ENCODE data around the gene EPS8. TPM values are rescaled to one million over a fixed set of nuclear protein-coding genes. Genes with fewer than 3 reads are reported as not detected.

Gene EPS8
- total RNA-seq, 1 experiment from 2014 or later: 7.5 TPM

DNA sequence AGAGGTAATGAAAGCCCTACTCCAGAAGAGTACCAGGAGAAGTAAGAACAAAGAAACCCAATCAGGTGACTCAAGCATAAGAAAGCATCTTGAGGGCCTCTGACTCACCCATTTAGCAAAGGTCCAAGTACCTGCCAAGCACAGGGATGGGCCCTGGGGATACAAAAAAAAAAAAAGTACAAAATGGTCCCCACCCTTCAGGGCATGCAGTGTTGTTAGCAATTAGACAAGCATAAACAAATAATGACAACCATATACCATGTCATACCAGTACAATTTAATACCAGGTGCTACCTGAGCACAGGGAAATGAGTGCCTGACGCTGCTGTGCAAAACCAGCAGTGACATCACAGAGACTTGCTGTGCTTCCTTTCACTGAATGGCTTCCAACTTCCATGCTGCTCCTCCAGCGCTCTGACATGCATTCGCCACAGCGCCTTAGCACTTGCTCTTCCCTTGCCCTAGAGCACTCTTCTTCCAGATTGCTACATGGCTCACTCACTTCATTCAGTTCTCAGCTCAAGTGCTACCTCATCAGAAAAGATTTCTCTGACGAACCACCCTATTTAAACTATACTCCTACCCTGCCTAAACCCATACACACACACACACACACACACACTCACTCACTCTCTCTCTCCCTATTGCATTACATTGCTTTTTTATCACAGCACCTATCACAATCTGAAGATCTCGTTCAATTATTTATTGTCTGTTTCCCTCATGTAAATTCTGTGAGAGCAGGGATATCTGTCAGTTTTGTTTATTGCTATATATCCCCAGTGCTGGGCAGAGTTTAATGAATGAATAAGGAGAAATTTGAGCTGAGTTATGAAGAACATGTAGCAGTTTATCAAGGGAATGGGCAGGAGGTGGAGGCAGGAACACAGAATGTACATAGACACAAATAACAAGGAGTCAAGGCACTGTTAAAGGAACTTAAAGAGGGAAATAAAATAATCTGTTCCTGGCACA, 12.9 kb upstream of the EPS8 start:
- CTCF ChIA-PET: interaction anchor here (2.6 kb wide), 1 partner anchor 217 kb away, joined by 9 read pairs; no protein-coding TSS in a partner anchor
- POLR2A ChIA-PET: no interaction called here
- H3K36me3 Mint-ChIP-seq: no peaks in the 10 kb centered on the region
- no peak for DNase-seq (ENCODE audit: low spot score)
- no peak overlapping the region for H3K4me3 Mint-ChIP-seq
- H3K4me1 Mint-ChIP-seq: peaks cover 7% of the 10 kb centered on the region
- ATAC-seq: no peak
- H3K27me3 Mint-ChIP-seq (ENCODE audit: low read depth): no peaks in the 10 kb centered on the region; the same call in 1 of the 2 replicates
- H3K9me3 Mint-ChIP-seq: 0 out of 2 replicates have a peak, but pooled peaks cover 3% of the 10 kb centered on the region
- H3K27ac Mint-ChIP-seq: no peak overlapping the region
- no peak for TF ChIP-seq NR2C2 (CRISPR knock-in tag; IDR thresholded peaks at IDR 0.05)
- no peak for TF ChIP-seq OVOL2 (CRISPR knock-in tag; IDR thresholded peaks at IDR 0.05; ENCODE audit: borderline replicate concordance)
- TF ChIP-seq, protein P1, sequence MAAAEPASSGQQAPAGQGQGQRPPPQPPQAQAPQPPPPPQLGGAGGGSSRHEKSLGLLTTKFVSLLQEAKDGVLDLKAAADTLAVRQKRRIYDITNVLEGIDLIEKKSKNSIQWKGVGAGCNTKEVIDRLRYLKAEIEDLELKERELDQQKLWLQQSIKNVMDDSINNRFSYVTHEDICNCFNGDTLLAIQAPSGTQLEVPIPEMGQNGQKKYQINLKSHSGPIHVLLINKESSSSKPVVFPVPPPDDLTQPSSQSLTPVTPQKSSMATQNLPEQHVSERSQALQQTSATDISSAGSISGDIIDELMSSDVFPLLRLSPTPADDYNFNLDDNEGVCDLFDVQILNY (CRISPR knock-in tag; IDR thresholded peaks at IDR 0.05): no peak
- TF ChIP-seq SMAD4 (CRISPR knock-in tag; IDR thresholded peaks at IDR 0.05): no peak
- no peak for TF ChIP-seq CBFB (CRISPR knock-in tag; IDR thresholded peaks at IDR 0.05; ENCODE audit: low read depth)
- no peak for TF ChIP-seq USF1 (CRISPR knock-in tag; IDR thresholded peaks at IDR 0.05)
- TF ChIP-seq FOXJ3 (CRISPR knock-in tag; IDR thresholded peaks at IDR 0.05; ENCODE audit: borderline replicate concordance): no peak
- TF ChIP-seq FOXK1 (CRISPR knock-in tag; IDR thresholded peaks at IDR 0.05): no peak
- no peak for TF ChIP-seq ESRRA (CRISPR knock-in tag; IDR thresholded peaks at IDR 0.05; ENCODE audit: borderline replicate concordance)
- TF ChIP-seq ZNF232 (CRISPR knock-in tag; IDR thresholded peaks at IDR 0.05): no peak
- TF ChIP-seq AR (CRISPR knock-in tag; IDR thresholded peaks at IDR 0.05): no peak
- TF ChIP-seq, protein P2, sequence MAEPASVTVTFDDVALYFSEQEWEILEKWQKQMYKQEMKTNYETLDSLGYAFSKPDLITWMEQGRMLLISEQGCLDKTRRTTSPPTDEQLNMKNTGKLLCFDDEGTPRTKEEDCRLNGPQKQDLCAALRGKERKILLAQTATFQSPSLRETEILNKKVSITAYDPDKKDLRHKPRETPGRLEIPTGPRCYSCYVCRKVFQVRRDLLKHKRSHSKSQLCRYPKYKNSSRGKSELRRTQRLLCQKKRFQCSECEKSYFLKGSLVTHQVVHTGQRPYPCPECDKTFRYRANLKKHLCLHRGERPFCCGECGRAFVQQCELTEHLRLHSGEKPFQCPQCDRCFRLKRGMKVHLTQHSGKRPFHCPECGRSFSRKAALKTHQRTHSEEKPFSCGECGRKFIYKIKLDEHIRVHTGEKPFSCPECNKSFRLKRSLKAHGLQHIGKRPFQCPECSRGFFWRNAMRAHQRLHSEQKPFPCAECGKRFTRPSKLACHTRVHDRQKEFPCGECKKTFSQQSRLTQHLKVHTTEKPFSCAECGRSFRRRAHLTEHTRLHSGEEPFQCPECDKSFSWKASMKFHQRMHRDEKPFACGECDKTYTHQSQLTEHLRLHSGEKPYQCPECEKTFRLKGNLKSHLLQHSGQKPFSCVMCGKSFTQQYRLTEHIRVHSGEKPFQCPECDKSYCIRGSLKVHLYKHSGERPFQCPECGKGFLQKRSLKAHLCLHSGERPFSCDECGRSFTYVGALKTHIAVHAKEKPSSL (CRISPR knock-in tag; conservative IDR thresholded peaks at IDR 0.05): no peak
- no peak for TF ChIP-seq ZBTB43 (CRISPR knock-in tag; IDR thresholded peaks at IDR 0.05)
- TF ChIP-seq NFYB (CRISPR knock-in tag; conservative IDR thresholded peaks at IDR 0.05; ENCODE audit: low read depth): no peak
- TF ChIP-seq, protein P3, sequence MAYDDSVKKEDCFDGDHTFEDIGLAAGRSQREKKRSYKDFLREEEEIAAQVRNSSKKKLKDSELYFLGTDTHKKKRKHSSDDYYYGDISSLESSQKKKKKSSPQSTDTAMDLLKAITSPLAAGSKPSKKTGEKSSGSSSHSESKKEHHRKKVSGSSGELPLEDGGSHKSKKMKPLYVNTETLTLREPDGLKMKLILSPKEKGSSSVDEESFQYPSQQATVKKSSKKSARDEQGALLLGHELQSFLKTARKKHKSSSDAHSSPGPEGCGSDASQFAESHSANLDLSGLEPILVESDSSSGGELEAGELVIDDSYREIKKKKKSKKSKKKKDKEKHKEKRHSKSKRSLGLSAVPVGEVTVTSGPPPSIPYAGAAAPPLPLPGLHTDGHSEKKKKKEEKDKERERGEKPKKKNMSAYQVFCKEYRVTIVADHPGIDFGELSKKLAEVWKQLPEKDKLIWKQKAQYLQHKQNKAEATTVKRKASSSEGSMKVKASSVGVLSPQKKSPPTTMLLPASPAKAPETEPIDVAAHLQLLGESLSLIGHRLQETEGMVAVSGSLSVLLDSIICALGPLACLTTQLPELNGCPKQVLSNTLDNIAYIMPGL (CRISPR knock-in tag; IDR thresholded peaks at IDR 0.05): no peak
- no peak for TF ChIP-seq HMGA2 (CRISPR knock-in tag; IDR thresholded peaks at IDR 0.05)
